ENCODE data around the gene SPAG6. TPM values are rescaled to one million over a fixed set of nuclear protein-coding genes. Genes with fewer than 3 reads are reported as not detected.

Gene SPAG6
- total RNA-seq, 4 donors from 2014 or later, result 0.19 TPM; not detected in 3

- no peaks in the 10 kb centered on the region for H3K9me3 ChIP-seq
- no peak overlapping the region for H3K4me3 ChIP-seq
- WGBS, result 85% methylated on average over 7 of the region's 8 CpGs
- intact Hi-C loops (cut with DNase I), result no loop called here
- peaks cover 0 to 5% (median 0%) of the 10 kb centered on the region in 4 donors for H3K27me3 ChIP-seq
- no peak for TF ChIP-seq CTCF (IDR thresholded peaks at IDR 0.05)
- TF ChIP-seq POLR2A (IDR thresholded peaks at IDR 0.05; ENCODE audit: low read depth), result no peak
- no peak for TF ChIP-seq EP300 (IDR thresholded peaks at IDR 0.05)
- no peak for TF ChIP-seq POLR2AphosphoS5 (IDR thresholded peaks at IDR 0.05)
- no peaks in the 10 kb centered on the region for H3K4me1 ChIP-seq
- no peak overlapping the region for H3K27ac ChIP-seq (replicated peaks in 1 of 4)
- peak; percentile 47 for DNase-seq (ENCODE audit: extremely low spot score)
- H3K36me3 ChIP-seq, result no peaks in the 10 kb centered on the region
Observed at GRCh38 chr10:22455068-22455857, 110.0 kb downstream of the SPAG6 start.

- peaks cover 0 to 5% (median 0%) of the 10 kb centered on the region in 4 donors for H3K27me3 ChIP-seq
- intact Hi-C loops (cut with DNase I), result no loop called here
- 79% methylated on average over 2 of the region's 2 CpGs for WGBS
- H3K4me1 ChIP-seq, result no peaks in the 10 kb centered on the region
- no peak overlapping the region for H3K4me3 ChIP-seq
- no peak for TF ChIP-seq POLR2AphosphoS5 (IDR thresholded peaks at IDR 0.05)
- no peak for TF ChIP-seq POLR2A (IDR thresholded peaks at IDR 0.05; ENCODE audit: low read depth)
- no peak for TF ChIP-seq CTCF (IDR thresholded peaks at IDR 0.05)
- no peak for TF ChIP-seq EP300 (IDR thresholded peaks at IDR 0.05)
- no peaks in the 10 kb centered on the region for H3K36me3 ChIP-seq
- H3K9me3 ChIP-seq, result no peaks in the 10 kb centered on the region
- DNase-seq (ENCODE audit: extremely low spot score), result no peak
- H3K27ac ChIP-seq (replicated peaks in 1 of 4), result no peak overlapping the region
Observed at GRCh38 chr10:22456486-22456885, 111.2 kb downstream of the SPAG6 start.

DNA sequence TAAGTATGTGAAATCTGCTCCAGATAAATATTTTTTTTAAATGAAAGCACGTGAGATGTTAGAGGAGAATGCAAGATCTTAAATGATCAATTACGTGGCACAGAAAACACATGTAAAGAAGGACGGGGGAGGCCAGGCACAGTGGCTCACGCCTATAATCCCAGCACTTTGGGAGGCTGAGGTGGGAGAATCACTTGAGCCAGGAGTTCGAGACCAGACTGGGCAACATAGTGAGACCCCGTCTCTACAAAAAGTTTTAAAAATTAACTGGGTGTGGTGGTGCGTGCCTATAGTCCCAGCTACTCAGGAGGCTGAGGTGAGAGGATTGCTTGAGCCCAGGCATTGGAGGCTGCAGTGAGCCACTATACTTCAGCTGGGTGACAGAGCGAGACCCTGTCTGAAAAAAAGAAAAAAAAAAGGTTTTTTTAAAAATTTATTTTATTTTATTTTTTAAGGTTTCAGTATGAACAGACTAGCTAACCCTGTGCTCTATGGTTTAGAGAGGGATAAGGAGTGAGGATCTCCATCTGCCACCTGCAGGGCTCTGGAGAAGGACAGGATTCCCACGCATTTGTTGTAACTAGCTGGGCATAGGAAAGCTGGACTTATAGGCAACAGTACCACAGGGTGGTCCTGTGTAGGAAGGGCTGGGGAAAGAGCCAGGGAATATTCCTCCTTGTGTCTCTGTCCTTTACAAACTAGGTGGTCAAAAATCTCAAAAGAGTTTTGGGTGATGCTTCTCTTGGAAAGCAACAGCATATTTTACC lies 113.2 kb downstream of the SPAG6 start:
- TF ChIP-seq EP300 (IDR thresholded peaks at IDR 0.05) (no peak), POLR2A (IDR thresholded peaks at IDR 0.05; ENCODE audit: low read depth) (no peak), CTCF (IDR thresholded peaks at IDR 0.05) (no peak), POLR2AphosphoS5 (IDR thresholded peaks at IDR 0.05) (no peak)
- H3K27me3 ChIP-seq, result no peaks in the 10 kb centered on the region
- no peak for DNase-seq (ENCODE audit: extremely low spot score)
- intact Hi-C loops (cut with DNase I), result no loop called here
- no peaks in the 10 kb centered on the region for H3K4me1 ChIP-seq
- no peak overlapping the region for H3K4me3 ChIP-seq
- 93% methylated on average over 9 of the region's 9 CpGs for WGBS
- H3K36me3 ChIP-seq, result no peaks in the 10 kb centered on the region
- H3K27ac ChIP-seq (replicated peaks in 1 of 4), result no peak overlapping the region
- H3K9me3 ChIP-seq, result no peaks in the 10 kb centered on the region

DNA sequence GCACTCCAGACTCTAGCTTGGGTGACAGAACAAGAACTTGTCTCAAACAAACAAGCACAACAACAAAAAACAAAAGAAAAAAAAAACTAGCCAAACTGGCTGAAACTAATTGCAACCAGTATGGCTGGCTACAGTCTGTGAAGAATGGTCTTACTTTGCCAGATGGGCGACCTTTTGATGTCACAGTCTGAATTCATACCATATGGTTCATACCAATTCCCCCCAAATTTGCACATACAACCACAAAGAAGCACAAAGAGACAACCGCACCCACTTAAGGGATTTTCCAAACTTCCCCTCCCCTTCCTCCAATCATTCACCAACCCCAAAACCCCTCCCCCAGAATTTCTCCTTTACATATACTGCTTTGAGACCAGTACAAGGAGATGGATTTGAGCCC lies 114.2 kb downstream of the SPAG6 start:
- no peak for TF ChIP-seq POLR2AphosphoS5 (IDR thresholded peaks at IDR 0.05)
- TF ChIP-seq EP300 (IDR thresholded peaks at IDR 0.05), result no peak
- no peak for TF ChIP-seq POLR2A (IDR thresholded peaks at IDR 0.05; ENCODE audit: low read depth)
- TF ChIP-seq CTCF (IDR thresholded peaks at IDR 0.05), result no peak
- Histone ChIP-seq H3K27ac (replicated peaks in 1 of 4) (no peak overlapping the region), H3K4me1 (no peaks in the 10 kb centered on the region), H3K27me3 (no peaks in the 10 kb centered on the region), H3K9me3 (no peaks in the 10 kb centered on the region), H3K4me3 (no peak overlapping the region), H3K36me3 (no peaks in the 10 kb centered on the region)
- WGBS, result 97% methylated on average over 2 of the region's 2 CpGs
- intact Hi-C loops (cut with DNase I), result no loop called here
- no peak for DNase-seq (ENCODE audit: extremely low spot score)
